HCT116 (cell line): ENCODE data around the gene SEC22C. TPM values are rescaled to one million over a fixed set of nuclear protein-coding genes. Genes with fewer than 3 reads are reported as not detected.

Experiments
- ATAC-seq: fragments of 200-7000 bp; cut with Tn5 transposase; 2 replicates; pipeline ENCODE4 v1.9.1; 2020; ENCODE audit warnings: mild to moderate bottlenecking, moderate library complexity
- BruUV-seq: library from RNA; stranded (reverse); fragments of 400-500 nt; replicated peaks from 2 replicates; lab custom pipeline; 2021; lab: Mats Ljungman, UMichigan
- CTCF ChIA-PET: fragments of 300-600 bp; sonication (Branson Sonifier 250); formaldehyde crosslinking; loops from one replicate; lab custom pipeline; 2021; ENCODE audit warnings: antibody characterized with exemption; lab: Charles Lee
- POLR2A ChIA-PET: fragments of 300-600, 350-600 bp; sonication (Branson Sonifier 250); formaldehyde crosslinking; loops from one replicate; lab custom pipeline; 2021; ENCODE audit warnings: antibody characterized with exemption; lab: Charles Lee
- RAD21 ChIA-PET, 2 experiments: fragments of 300-600 bp; sonication (Branson Sonifier 250); formaldehyde crosslinking; loops; one replicate each; lab custom pipeline; 2023; ENCODE audit warnings: low total read pairs in 2 of 2; ENCODE audit not compliant: uncharacterized antibody in 2 of 2, unreplicated experiment in 2 of 2, low non-redundant PET in 1 of 2; lab: Charles Lee
- DNase-seq: peaks from one replicate; pipeline ENCODE4 v3.0.0-alpha.2; 2010; ENCODE audit warnings: low read depth, low spot score
- H2AFZ ChIP-seq: fragments of 200-600 bp; shearing (Covaris generic), sonication (generic); 2 replicates; pipeline ENCODE4 v1.6.1; 2017; ENCODE audit warnings: low read depth, mixed run types, mixed read lengths, antibody characterized with exemption, low read length; ENCODE audit not compliant: poor library complexity, severe bottlenecking
- H3K27ac ChIP-seq: 2 replicates; pipeline ENCODE4 v1.5.1; 2012; ENCODE audit warnings: low read depth, low read length
- H3K27me3 ChIP-seq: fragments of 200-600 bp; sonication (generic); 2 replicates; pipeline ENCODE4 v1.6.1; 2016; ENCODE audit warnings: mixed run types, low read length, mixed read lengths; ENCODE audit not compliant: insufficient read depth
- H3K36me3 ChIP-seq, 2 experiments: fragments of 200-500 bp in 1 of 2; fragments of 200-600 bp in 1 of 2; sonication (Bioruptor generic) in 1 of 2; sonication (generic) in 1 of 2; 2 replicates each; pipeline versions ENCODE4 v1.5.1 to v1.6.1; 2014 to 2016; ENCODE audit warnings: low read length in 2 of 2, inconsistent platforms in 1 of 2, mixed read lengths in 1 of 2, mixed run types in 1 of 2; ENCODE audit not compliant: insufficient read depth in 2 of 2, control insufficient read depth in 1 of 2
- H3K4me1 ChIP-seq, 2 experiments: fragments of 200-600 bp in 1 of 2; sonication (generic) in 1 of 2; 2 replicates each; pipeline versions ENCODE4 v1.5.1 to v1.6.1; 2012 to 2017; ENCODE audit warnings: low read length in 2 of 2, inconsistent platforms in 1 of 2, mild to moderate bottlenecking in 1 of 2, mixed read lengths in 1 of 2, mixed run types in 1 of 2, moderate library complexity in 1 of 2; ENCODE audit not compliant: insufficient read depth in 2 of 2, control insufficient read depth in 1 of 2
- H3K4me2 ChIP-seq: fragments of 200-600 bp; sonication (generic); 2 replicates; pipeline ENCODE4 v1.6.1; 2017; ENCODE audit warnings: mixed run types, low read length, mixed read lengths
- H3K4me3 ChIP-seq, 2 experiments: fragments of 200-600 bp in 1 of 2; sonication (generic) in 1 of 2; replicated peaks in 1 of 2; 2 replicates each; pipeline ENCODE4 v1.5.1; 2011 to 2016; ENCODE audit warnings: low read length in 2 of 2, control low read depth in 1 of 2, low read depth in 1 of 2, mild to moderate bottlenecking in 1 of 2, mixed read lengths in 1 of 2, mixed run types in 1 of 2
- H3K79me2 ChIP-seq: fragments of 200-600 bp; sonication (generic); 2 replicates; pipeline ENCODE4 v1.6.1; 2017; ENCODE audit warnings: mild to moderate bottlenecking, mixed run types, low read length, moderate library complexity, mixed read lengths; ENCODE audit not compliant: insufficient read depth
- H3K9ac ChIP-seq: fragments of 200-600 bp; sonication (generic); 2 replicates; pipeline ENCODE4 v1.6.1; 2016; ENCODE audit warnings: low read length, mixed read lengths
- H3K9me2 ChIP-seq: fragments of 200-600 bp; sonication (generic), shearing (Covaris generic); 2 replicates; pipeline ENCODE4 v1.6.1; 2017; ENCODE audit warnings: mixed run types, mild to moderate bottlenecking, moderate library complexity; ENCODE audit not compliant: insufficient read depth
- H3K9me3 ChIP-seq, 2 experiments: fragments of 200-500 bp in 1 of 2; fragments of 200-600 bp in 1 of 2; sonication (Bioruptor generic) in 1 of 2; sonication (generic) in 1 of 2; 2 replicates each; pipeline ENCODE4 v1.6.1; 2014 to 2017; ENCODE audit warnings: low read length in 2 of 2, mixed read lengths in 2 of 2, inconsistent platforms in 1 of 2, low read depth in 1 of 2, mild to moderate bottlenecking in 1 of 2, mixed run types in 1 of 2, moderate library complexity in 1 of 2; ENCODE audit not compliant: control insufficient read depth in 1 of 2, insufficient read depth in 1 of 2
- H4K20me1 ChIP-seq: fragments of 200-600 bp; sonication (generic), shearing (Covaris generic); 2 replicates; pipeline ENCODE4 v1.6.1; 2017; ENCODE audit warnings: mixed run types, mild to moderate bottlenecking, moderate library complexity; ENCODE audit not compliant: insufficient read depth
- CBX3 ChIP-seq: IDR thresholded peaks from 2 replicates; pipeline ENCODE4 v1.6.1; 2012; ENCODE audit warnings: low read depth
- CTCF ChIP-seq, 3 experiments: fragments of 200-600 bp in 1 of 3; sonication (generic) in 1 of 3; IDR thresholded peaks in 2 of 3; conservative IDR thresholded peaks in 1 of 3; 2 replicates each; pipeline ENCODE4 v1.5.1; 2012 to 2017; ENCODE audit warnings: low read depth in 2 of 3, low read length in 2 of 3, antibody characterized with exemption in 1 of 3, borderline replicate concordance in 1 of 3, control low read depth in 1 of 3, mild to moderate bottlenecking in 1 of 3, mixed read lengths in 1 of 3, mixed run types in 1 of 3, moderate library complexity in 1 of 3; ENCODE audit not compliant: insufficient read depth in 1 of 3
- EGR1 ChIP-seq: IDR thresholded peaks from 2 replicates; pipeline ENCODE4 v1.6.1; 2012; ENCODE audit warnings: low read depth
- ELF1 ChIP-seq: IDR thresholded peaks from 2 replicates; pipeline ENCODE4 v1.6.1; 2012; ENCODE audit warnings: low read depth, borderline replicate concordance
- EZH2 ChIP-seq: fragments of 200-600 bp; sonication (generic); IDR thresholded peaks from 2 replicates; pipeline ENCODE4 v1.6.1; 2017; ENCODE audit warnings: antibody characterized with exemption, mixed run types
- FOSL1 ChIP-seq: IDR thresholded peaks from 2 replicates; pipeline ENCODE4 v1.6.1; 2012; ENCODE audit warnings: low read depth
- POLR2AphosphoS5 ChIP-seq: IDR thresholded peaks from 2 replicates; pipeline ENCODE4 v1.6.1; 2011; ENCODE audit warnings: mild to moderate bottlenecking, low read depth, low read length, moderate library complexity
- RAD21 ChIP-seq: IDR thresholded peaks from 2 replicates; pipeline ENCODE4 v1.6.1; 2012; ENCODE audit warnings: low read depth, mild to moderate bottlenecking
- REST ChIP-seq: IDR thresholded peaks from 2 replicates; pipeline ENCODE4 v1.6.1; 2012; ENCODE audit warnings: low read depth
- SP1 ChIP-seq: IDR thresholded peaks from 2 replicates; pipeline ENCODE4 v1.6.1; 2012; ENCODE audit warnings: low read depth
- SRF ChIP-seq: IDR thresholded peaks from 2 replicates; pipeline ENCODE4 v1.6.1; 2012; ENCODE audit warnings: low read depth
- TCF7L2 ChIP-seq: IDR thresholded peaks from 2 replicates; pipeline ENCODE4 v1.7.0; 2011; ENCODE audit warnings: borderline replicate concordance, inconsistent platforms; ENCODE audit not compliant: insufficient read depth, insufficient read length; ENCODE audit errors: extremely low read depth
- YY1 ChIP-seq: IDR thresholded peaks from 2 replicates; pipeline ENCODE4 v1.6.1; 2011; ENCODE audit warnings: low read length, low read depth, moderate library complexity, mild to moderate bottlenecking; ENCODE audit not compliant: insufficient replicate concordance; ENCODE audit errors: extremely low read depth
- intact Hi-C: fragments of 100-400 bp; cut with micrococcal nuclease; formaldehyde crosslinking; loops from 2 replicates; pipeline ENCODE4 v1.10.0; 2022
- total RNA-seq: library from RNA; stranded (reverse); gene quantifications from one replicate; pipeline ENCODE4 v1.2.1, GENCODE V29; 2021; ENCODE audit not compliant: unreplicated experiment

Gene SEC22C
- total RNA-seq, 1 experiment from 2014 or later, result 43.4 TPM

DNA sequence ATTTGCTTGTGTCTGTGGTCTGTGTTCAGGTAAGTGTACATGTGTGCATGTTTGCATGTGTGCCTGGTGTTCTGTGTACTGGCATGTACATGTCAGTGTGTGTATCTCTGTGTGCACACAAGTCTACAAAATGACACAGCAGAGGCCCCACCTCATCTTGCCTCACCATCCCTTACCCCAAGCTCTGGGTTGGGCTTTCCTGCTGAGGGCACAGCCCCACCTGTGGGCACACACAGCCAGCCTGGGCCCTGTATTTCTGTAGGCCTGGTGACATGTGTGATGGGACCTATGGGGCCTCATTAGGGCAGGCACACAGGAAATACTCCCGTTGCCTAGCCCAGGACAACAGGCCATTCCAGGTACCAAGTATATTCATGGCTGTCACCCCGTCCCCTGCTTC, 65.8 kb downstream of the SEC22C start:
- Histone ChIP-seq H3K27me3 (no peaks in the 10 kb centered on the region), H2AFZ (no peak overlapping the region), H3K27ac (no peak overlapping the region), H3K4me2 (no peak overlapping the region), H3K9ac (no peak overlapping the region), H3K4me3 (no peak overlapping the region), H3K79me2 (no peaks in the 10 kb centered on the region), H3K36me3 (no peaks in the 10 kb centered on the region), H4K20me1 (no peaks in the 10 kb centered on the region), H3K9me2 (no peaks in the 10 kb centered on the region), H3K9me3 (no peaks in the 10 kb centered on the region), H3K4me1 (no peaks in the 10 kb centered on the region)
- intact Hi-C loops, result no loop called here
- no peak for ATAC-seq
- POLR2A ChIA-PET, result interaction anchor here (2.1 kb wide), 1 partner anchor 14 kb away, joined by 4 read pairs; the partner anchor contains the start of gene VIPR1
- CTCF ChIA-PET, result no interaction called here
- RAD21 ChIA-PET, result no interaction called here
- BruUV-seq, result no TSS peak
- no peak for TF ChIP-seq SRF
- no peak for DNase-seq

DNA sequence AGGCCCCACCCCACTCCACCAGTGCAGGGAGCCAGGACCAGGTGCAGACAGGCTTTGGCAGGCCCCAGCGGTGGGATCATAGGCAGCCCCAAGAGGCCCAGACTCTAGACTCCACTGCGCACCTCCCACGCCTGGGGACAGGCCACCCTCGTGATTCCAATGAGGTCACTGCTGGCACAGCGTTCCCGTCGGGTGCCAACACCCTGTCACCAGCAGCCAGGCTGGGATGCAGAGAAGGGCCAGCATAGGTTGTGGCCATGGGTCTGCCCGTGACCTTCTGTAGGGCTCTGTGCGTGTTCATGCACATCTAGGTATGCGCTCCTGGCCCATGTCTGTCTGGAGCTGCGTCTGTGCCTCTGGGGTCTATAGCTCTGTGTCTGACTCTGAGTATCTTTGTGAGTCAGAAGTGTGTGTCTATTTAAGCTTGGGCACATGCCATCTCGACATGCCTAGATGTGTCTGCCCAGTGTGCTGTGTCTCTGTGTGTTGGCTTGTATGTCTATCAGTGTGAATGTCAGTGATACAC, 66.3 kb downstream of the SEC22C start:
- H3K4me2 ChIP-seq, result no peak overlapping the region
- DNase-seq, result no peak
- ATAC-seq, result no peak; the same call in 1 of the 2 replicates
- intact Hi-C loops, result no loop called here
- ChIA-PET CTCF (no interaction called here), RAD21 (no interaction called here), POLR2A (interaction anchor here (2.1 kb wide), 1 partner anchor 13 kb away, joined by 4 read pairs; the partner anchor contains the start of gene VIPR1)
- H3K79me2 ChIP-seq, result no peaks in the 10 kb centered on the region
- no peaks in the 10 kb centered on the region for H3K4me1 ChIP-seq
- no peaks in the 10 kb centered on the region for H3K36me3 ChIP-seq
- H4K20me1 ChIP-seq, result no peaks in the 10 kb centered on the region
- H3K9ac ChIP-seq, result no peak overlapping the region
- H2AFZ ChIP-seq, result no peak overlapping the region
- TF ChIP-seq EGR1, result no peak
- no peak for TF ChIP-seq REST
- TF ChIP-seq TCF7L2, result no peak
- TF ChIP-seq FOSL1, result no peak
- TF ChIP-seq CTCF (IDR thresholded peaks at IDR 0.05 in 2 of 3, conservative IDR thresholded peaks at IDR 0.05 in 1 of 3; ENCODE audit: borderline replicate concordance in 1 of 3, insufficient read depth in 1 of 3, low read depth in 2 of 3, low read length in 2 of 3), result no peak
- no peak for TF ChIP-seq EZH2
- no peak for TF ChIP-seq POLR2AphosphoS5
- no peak for TF ChIP-seq SRF
- TF ChIP-seq ELF1, result no peak
- TF ChIP-seq YY1, result no peak
- TF ChIP-seq CBX3, result no peak
- no peak for TF ChIP-seq SP1
- no peak for TF ChIP-seq RAD21
- no peak overlapping the region for H3K27ac ChIP-seq
- no peaks in the 10 kb centered on the region for H3K9me2 ChIP-seq
- no peak overlapping the region for H3K4me3 ChIP-seq
- no peaks in the 10 kb centered on the region for H3K9me3 ChIP-seq
- no peaks in the 10 kb centered on the region for H3K27me3 ChIP-seq
- no TSS peak for BruUV-seq
